ENCODE results near the gene RGCC.
"Not testable (repeated sequence)": the region's sequence is repeated elsewhere in the genome, so short reads cannot be mapped to it uniquely, and the experiment has no call there.

RGCC gene

DNA sequence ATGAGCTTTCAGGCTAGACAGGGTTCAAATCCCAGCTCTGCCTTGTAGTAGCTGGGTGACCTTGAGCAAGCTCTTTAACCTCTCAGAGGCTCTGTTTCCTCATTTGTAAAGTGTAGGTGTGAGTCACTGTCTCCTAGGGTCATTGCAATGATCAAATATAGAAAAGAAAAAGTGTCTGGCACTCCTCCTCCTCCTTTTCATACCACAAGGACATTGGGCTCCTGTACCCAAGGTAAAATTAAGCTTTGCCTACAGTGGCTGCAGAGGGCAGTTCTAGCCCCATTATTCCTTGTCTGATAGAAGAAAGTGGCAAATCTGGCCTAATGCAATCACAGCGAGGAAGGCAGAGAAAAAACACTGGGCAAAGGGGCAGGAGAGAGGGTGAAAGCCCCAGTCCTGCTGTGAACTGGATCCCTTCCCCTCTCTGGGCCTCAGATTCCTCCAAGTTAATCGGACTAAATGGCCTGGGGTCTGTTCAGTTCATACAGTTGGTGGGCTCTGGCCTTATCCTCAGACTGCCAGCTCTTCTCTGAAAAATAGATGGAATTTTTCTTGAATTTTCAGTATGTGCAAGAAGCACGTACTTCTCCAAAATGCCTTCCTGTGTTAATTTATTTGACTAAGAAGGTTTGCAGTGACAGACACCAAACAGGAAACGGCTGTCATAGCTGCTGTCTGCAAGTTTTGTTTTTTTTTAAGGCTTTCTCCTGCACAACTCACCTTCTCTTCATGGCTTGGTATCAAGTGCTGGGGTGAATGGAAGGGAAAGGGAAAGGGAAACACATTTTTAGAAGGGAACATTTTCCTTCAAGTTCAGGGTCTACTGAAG lies 35.3 kb downstream of the RGCC start:
- DNase-seq: no peak

DNA sequence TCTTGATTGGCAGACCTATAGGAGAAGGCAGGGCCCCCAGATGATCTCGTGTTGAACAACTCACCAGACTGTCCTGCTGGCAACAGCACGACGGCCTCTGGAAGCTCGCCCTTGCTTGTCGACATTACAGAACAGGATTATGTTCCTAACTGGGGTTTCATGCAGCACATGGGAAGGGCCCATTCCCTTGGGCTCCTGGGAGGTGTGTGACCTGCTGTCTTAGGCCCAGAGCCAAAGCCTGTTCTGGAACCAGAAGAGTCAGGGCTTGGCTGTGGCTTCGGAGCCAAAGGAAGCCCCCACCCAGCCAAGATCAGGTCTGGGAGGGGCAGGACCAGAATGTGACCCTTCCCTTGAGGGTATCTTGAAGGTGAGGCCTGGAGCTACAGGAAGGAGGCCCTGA lies 36.9 kb downstream of the RGCC start:
- DNase-seq: no peak

DNA sequence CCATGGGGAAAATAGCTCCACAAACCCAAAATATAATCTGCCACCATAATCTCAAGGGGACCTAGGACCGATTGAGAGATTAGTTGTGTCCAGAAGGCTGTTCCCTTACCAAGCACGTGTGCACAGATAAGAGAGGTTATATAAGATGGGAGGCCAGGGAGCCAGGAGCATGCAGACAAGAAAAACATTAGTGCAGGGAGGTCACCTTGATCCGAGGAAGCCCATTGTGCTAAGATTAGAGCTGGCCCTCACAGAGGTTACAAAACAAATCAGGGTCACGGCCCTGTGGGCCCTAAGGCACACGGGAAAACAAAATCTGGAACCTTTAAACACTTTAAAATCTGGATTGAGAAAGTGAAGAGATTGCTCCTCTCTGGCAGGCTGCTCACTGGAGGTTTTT lies 37.7 kb downstream of the RGCC start:
- no peak for DNase-seq

DNA sequence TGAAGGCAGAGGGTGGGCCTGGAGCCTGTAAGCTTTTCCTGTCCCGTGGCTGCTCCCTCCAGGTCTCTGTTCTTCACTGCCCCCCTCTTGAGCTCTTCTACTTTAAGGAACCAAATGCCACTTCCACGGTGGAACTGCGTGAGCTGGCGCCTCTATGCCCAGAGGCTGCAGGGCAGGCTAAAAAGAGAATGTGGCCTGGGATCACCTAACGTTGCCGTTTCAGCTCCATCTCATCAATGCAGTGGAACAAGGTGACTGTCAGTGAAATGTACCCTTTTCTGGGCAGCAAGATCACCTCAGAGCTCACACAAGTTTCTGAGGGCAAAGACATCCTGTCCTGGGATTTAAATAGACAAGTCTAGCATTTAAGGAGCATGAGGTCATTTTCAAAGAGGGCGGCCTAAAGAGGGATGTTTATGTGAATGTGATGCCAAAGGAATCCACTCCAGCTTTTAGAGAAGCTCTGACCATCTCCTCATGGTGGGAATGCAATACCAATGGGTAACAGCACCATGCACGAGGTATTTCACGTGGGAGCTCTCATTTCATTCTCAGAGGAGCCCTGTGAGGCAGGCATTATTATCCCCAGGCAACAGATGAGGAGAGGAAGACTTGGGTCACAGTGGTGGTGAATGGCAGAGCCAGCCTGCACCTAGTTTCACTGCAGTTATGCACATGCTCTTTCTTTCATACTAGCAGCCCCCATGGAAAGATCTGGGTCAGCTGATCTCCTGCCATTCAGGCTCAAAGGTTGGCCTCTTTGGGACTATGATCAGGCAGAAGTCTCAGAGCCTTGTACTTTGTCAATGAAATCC lies 39.3 kb downstream of the RGCC start:
- DNase-seq: no peak

DNA sequence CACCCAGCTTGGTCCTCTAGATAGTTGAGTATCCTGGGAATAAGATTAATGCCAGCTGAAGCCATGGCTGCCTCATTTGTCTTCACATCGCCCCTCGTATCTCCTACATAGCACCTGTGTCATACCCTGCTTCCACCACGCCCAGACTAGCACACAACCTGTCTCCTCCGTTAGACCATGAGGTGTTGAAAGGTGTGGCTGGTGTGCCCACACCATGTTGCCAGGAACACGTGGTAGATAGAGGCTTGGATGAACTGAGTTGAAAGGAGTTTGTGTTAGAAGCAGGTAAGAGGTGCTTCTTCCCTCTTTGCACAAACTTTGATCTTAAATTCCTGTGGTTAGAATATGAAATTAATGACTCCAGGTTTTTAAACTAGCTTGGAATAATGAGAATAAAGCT lies 40.1 kb downstream of the RGCC start:
- DNase-seq: no peak

DNA sequence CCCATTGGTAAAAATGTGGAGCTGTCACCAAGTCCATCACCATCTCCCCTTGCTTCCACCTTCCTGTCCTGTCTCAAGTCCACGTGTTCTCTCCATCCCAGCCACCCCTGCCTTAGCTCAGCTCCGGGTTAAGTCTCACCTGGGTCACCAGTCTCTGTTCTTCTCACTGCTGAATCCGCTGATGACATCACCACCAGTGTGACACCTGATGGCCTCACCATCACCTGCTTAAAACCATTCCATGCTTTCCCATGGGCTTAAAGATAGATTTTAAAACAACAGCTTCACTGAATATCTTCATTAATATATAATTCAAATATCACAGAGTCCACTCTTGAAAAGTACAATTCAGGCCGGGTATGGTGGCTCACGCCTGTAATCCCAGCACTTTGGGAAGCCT lies 42.1 kb downstream of the RGCC start:
- DNase-seq: no peak

DNA sequence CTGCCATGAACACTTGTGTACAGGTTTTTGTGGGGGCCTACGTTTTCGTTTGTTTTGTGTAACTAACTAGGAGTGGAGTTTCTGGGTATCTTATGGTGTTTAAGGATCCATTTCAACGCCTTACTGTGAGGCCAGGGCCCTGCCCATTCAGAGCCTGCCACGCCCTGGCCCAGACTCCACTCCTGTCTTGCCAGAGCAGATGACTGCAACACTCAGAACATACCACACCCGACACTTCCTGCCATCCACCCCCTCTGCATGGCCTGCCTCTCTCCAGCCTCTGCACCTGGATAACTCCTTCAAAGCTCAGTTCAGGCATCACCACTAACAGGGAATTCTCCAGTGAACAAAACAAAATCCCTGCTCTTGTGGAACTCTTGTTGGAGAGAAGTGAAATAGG lies 43.2 kb downstream of the RGCC start:
- DNase-seq: peak; percentile 30

DNA sequence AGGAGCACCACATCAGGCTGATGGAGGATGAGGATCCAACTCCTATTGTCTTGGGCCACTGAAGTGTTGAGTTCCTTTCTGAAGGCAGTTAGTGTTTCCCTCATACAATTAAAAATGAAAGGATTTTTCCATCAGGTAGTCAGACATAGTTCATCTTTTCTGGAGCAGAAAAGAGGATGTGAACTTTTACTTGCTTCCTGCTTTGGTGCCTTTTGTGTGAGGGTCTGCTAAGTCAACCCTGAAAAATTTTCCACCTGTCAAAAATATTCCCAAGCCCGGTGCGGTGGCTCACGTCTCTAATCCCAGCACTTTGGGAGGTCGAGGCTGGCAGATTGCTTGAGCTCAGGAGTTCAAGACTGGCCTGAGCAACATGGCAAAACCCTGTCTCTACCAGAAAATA lies 43.9 kb downstream of the RGCC start:
- DNase-seq: no peak

DNA sequence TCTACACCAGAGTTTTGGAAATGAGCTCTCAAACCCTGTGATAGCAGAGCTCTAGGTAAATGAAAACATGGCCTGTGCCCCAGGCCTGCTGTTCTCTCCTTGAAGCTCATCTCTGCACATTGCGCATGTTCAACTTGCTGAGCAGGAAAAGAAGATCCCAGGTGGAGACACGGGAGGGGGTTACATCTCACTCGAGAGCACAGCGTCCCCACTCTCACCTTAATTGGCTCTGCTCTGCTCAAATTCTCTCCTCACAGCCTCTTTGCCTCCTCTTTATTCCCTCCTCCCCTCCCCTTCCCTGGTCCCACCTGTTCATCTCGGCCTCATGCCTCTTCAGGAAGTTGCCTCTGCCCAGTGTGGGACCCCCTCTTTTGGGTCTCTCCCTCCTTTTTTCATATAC lies 44.7 kb downstream of the RGCC start:
- no peak for DNase-seq

DNA sequence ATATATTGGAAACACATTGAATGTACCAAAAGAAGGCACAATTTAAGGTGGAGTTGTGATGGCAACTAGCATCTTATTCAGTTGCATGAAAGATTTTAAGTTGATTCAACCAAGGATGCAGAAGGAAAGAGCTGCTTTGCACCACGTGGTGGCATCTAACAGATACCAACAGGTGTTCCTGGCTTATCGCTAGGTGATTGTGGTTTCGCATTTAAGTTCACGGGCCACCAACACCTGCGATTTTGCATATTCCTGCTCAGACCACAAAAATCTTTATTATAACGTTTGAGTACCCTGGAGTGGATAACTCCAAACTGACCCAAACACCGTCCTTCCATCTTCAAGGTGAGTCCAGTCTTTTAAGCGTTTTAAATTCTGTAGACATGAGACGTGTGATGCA lies 45.3 kb downstream of the RGCC start:
- DNase-seq: no peak

DNA sequence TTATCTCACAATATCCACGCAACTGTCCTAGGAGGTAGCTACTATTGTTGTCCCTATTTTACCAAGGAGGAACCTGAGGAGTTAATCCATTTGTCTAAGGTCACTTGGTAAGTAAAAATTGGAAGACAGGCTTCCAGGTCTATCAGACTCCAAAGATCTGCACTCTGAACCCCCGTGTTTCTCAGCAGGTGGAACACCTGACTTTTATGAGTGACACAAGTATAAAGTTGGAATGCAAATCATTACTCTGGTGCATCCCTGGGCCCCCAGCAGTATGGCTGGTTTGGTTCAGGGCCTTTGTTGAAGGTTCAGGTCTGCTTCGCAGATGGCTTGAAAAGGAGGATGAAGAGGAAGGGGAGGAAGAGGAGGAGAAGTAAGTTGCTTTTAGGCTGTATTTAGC lies 46.0 kb downstream of the RGCC start:
- no peak for DNase-seq

DNA sequence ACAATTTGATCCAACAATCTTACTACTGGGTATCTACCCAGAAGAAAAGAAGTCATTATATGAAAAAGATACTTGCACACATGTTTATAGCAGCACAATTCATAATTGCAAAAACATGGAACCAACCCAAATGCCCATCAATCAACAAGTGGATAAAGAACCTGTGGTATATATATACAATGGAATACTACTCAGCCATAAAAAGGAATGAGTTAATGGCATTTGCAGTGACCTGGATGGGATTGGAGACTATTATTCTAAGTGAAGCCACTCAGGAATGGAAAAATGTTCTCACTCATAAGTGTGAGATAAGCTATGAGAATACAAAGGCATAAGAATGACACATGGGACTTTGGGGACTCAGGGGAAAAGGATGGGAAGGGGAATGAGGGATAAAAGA lies 47.3 kb downstream of the RGCC start:
- DNase-seq: not testable (repeated sequence)

DNA sequence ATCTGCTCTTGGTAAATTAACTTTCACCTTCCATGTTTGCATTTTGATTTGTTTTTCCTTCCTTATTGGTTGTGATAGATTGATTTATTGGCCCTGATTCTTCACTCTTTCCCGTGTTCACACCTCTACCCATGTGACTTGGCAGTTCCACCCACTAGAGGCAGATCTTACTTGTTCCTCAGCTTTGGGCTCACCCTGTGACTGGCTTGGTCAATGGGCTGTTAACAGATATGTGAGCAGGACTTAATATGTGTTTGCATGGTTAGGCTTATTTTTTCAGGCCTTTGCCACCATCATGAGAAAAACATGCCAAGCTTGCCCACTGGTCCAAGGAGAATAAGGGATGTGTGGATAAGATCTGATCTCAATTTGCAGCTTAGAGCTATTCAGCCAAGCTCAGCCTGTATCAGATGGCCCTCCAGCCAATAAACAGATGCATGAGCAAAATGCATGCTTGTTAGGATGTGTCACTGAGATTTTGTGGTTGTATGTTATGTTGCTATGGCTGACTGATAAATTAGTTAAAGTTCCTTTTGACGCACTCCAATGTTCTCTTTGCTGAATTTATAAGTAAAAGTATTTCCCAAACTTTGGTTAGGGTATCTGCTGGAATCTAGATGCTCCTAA lies 48.0 kb downstream of the RGCC start:
- DNase-seq: no peak

DNA sequence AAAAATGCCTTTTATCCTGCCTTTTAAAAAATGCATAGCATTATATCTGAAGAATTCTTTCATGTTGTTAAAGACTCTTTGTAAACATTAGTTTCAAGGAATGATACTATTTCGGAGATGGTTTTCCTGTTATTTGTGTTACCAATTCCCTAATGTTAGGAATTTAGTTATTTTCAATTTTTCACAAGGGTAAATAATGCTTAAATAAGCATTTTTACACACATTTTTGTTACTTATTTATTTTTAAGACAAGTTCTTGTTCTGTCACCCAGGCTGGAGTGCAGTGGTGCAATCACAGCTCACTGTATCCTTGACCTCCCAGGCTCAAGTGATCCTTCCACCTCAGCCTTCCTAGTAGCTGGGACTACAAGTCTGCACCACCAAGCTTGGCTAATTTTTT lies 49.0 kb downstream of the RGCC start:
- DNase-seq: no peak

DNA sequence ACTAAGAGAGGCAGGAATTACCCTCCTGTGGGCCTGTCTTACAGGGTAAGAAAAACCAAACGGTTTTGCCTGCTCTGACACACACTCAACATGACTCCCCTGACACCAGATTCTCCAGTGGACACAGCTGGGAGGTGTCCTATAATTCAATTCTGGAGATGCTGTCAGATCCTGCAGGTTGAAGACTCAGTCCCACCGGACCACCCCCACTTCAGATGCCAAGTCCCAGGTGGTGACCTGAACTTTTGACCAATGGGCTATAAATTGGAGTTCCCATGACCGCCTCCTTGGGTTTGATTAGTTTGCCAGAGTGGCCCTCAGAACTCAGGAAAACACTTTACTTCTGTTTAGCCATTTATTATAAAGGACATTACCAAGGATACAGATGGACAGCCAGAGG lies 52.6 kb downstream of the RGCC start:
- DNase-seq: no peak

DNA sequence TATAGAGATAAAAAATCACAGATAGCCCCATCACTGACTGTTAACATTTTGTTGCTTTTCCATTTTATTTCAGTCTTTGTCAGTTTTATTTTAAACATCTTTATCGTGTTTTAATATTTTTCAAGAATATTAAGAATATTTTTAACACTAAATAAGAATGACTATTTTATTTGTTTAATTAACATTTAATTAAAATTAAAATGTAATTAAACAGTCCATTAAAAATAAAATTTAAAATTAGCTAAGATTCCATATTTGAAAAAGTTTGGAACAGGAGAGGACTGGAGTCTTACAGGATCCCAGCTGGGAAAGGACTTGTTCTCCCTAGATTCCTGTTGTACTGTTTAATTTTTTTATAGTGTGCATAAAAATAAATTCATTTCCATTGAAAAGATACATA lies 54.5 kb downstream of the RGCC start:
- no peak for DNase-seq

DNA sequence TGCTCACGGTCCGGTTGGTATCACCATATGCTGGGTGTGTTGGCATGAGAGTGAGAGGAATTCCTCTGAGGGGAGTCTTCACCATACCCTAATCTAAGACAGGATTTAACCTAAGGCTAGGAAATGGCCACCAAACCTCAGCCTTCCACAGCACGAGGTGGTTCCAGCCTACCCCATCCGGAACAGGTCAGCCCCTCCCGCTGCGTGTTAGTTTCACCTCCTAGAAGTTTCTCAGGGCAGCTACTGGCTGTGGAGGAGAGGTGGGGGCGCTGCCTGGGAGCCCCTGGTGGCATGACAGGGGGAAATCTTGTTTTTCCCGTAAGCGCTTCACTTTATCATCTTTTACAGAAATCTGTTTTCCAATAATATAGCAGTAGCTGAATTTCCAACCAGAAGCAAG lies 55.1 kb downstream of the RGCC start:
- no peak for DNase-seq

DNA sequence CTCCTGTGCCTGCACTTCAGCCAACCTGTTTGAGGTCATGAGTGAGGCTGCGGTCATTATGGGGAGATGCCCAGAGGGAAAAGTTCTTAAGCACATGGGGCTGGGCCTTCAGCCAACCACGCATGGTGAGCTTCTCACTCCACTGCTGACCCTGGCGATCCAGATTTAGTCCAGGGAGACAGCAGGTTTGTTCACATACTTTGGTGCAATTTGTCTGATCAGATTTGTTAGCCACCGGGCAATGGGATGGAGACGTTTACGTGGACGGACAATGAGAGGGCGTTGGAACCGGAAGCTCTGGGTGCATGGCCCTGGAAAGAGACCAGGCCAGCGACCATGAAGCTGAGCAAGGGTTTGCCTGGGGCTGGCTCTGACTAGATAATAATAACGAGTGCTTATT lies 56.2 kb downstream of the RGCC start:
- no peak for DNase-seq

DNA sequence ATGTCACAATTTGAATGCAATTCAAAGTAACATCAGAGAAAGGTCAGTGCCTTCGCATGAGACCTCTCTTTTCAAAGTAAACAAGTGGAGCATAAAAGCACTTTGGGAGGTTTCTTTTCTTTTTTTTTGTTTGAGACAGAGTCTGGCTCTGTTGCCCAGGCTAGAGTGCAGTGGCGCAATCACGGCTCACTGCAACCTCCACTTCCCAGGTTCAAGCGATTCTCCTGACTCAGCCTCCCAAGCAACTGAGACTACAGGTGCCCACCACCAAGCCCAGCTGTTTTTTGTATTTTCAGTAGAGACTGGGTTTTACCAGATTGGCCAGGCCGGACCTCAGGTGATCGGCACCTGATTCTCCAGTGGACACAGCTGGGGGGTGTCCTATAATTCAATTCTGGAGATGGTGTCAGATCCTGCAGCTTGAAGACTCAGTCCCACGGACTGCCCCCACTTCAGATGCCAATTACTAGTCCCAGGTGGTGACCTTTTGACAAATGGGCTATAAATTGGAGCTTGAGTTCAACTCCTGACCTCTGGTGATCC lies 57.6 kb downstream of the RGCC start:
- no peak for DNase-seq

DNA sequence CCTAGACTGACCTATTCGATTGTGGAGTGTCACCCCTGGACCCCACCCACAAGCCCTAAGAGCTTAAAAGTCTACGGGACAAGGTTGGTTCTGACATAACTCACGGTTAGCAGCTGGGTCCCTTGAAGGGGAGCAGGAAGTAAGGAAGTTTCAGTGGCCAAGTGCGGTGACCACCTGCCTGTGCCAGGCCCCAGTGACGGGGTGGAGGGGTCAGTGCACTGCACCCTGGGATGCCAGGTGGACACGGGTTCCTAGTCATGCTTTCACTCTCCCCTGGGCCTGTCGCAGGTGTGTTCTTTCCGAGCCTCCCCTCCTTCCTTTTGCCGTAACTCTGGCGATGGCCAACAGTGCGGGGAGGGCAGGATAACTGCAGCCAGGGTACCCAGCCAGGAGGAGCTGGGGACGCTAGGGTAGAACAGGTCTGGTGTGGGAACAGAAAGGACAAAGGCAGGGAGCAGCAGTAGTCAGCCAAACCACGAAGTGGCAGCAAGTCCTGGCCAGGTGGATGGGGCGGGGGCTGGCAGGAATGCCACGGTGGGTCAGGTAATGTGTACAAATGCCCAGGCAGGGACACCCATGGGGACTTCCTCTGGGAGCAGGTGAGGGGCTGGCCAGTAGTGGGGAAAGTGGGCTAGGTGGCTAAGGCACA lies 58.3 kb downstream of the RGCC start:
- DNase-seq: no peak

DNA sequence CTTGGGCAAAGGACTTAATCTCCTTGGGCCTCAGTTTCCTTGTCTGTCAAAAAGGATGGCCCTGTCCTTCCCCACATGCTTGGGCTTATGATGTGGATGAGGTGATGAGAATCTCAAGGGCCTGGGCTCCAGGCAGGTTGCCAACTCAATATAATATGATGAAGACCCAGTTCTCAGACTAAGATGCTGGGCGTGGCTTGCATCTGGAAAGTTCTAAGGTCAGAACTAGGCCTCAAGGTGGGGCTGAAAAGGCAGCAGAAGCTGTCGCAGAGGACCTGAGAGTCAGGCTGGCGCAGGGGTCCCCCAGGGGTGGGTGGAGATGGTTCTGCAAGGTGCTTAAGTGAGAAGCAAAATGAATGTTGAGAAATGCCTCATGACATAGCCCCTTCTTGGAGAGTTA lies 58.8 kb downstream of the RGCC start:
- DNase-seq: no peak

DNA sequence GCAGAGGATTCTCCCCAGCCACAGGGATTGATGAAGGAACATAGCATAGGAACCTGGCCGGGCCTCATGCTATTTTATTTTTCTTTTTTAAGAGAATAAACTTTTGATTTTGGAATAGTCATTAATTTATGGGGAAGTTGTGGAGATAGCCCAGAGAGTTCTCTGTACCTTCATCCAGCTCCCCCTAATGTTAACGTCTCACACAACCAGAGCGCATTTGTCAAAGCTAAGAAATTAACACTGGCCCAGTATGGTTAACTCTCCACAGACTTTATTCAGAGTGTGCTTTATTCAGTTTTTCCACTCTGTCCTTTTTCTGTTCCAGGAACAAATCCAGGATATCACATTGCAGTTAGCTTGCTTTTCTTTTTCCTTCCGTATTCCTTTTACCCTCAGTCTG lies 59.4 kb downstream of the RGCC start:
- DNase-seq: no peak

DNA sequence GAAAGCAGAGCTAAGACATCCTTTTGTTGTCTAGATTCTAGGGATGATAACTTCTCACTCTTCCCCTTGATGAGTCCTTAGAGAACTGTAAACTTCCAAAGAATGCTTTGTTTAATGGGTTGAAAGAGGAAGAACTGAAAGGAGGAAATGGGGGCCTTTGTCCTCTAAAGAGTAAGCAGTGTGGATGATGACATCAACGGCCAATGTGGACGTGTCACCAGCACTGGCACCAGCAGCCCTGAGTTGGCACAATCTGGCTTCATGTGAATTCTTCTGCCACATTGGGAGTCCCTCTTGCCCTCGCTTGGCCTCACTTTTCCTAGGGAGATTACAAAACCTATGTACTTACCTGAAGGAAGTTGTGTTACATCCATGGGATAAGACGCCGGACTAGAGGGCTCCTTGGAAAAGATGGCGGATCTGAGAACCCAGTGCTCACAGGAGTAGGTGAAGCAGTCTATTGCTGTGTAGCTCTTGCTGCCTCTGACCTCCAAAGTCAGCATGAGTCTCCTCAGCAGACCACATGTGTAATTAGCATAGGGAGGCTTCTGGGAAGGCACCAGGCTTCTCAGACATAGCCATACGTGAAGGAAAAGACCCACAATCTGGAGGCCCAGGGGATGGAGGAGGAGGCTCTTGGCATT lies 62.8 kb downstream of the RGCC start:
- DNase-seq: no peak
